ENCODE data around the gene PARD3B.

PARD3B gene

GRCh38 chr2:205366336-205367060 lies 821.2 kb downstream of the PARD3B start:
- no peak for FAIRE-seq

DNA sequence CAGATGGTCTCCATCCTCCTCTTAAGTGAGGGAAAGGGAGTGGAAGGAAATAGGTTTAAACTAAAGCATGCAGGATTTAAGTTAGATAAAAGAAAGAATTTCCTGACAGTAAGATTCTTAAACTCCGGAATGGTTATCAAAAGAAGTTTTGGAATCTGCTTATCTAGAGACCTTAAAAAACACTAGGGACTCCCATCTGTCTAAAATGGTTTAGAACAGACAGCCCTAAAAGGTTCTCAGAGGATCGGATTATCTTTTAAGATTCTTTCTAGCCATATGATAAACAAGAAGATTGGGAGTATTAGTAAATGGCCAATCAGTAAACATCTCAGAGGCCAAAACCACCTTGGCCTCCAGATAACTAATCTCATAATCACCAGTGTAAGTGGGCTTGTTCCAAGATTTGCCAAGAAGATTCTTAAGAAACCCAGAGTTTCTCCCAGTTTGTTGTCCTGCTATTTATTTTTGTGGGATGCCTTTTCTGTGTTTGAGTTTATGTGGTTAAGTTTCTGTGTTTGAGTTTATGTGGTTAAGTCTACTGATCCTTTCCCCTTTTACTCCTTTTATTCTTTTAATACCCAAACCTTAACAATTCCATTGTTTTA lies 822.2 kb downstream of the PARD3B start:
- no peak for DNase-seq (ENCODE audit: insufficient read length)
- no peak for TF ChIP-seq POLR2A (IDR thresholded peaks at IDR 0.05; ENCODE audit: low read depth, low read length)
- TF ChIP-seq TAF1 (IDR thresholded peaks at IDR 0.05; ENCODE audit: borderline replicate concordance, low read depth, low read length): no peak
- no peak for TF ChIP-seq POLR2AphosphoS5 (IDR thresholded peaks at IDR 0.05; ENCODE audit: low read depth, low read length)
- no peak for FAIRE-seq

More at GRCh38 chr2:205366336-205367060, 821.2 kb downstream of the PARD3B start:
- no peak for DNase-seq (ENCODE audit: insufficient read length)
- TF ChIP-seq TAF1 (IDR thresholded peaks at IDR 0.05; ENCODE audit: borderline replicate concordance, low read depth, low read length): no peak
- no peak for TF ChIP-seq POLR2AphosphoS5 (IDR thresholded peaks at IDR 0.05; ENCODE audit: low read depth, low read length)
- no peak for TF ChIP-seq POLR2A (IDR thresholded peaks at IDR 0.05; ENCODE audit: low read depth, low read length)

GRCh38 chr2:205369813-205370212 lies 824.5 kb downstream of the PARD3B start:
- TF ChIP-seq POLR2AphosphoS5 (IDR thresholded peaks at IDR 0.05; ENCODE audit: low read depth, low read length) (no peak), POLR2A (IDR thresholded peaks at IDR 0.05; ENCODE audit: low read depth, low read length) (no peak), TAF1 (IDR thresholded peaks at IDR 0.05; ENCODE audit: borderline replicate concordance, low read depth, low read length) (no peak)
- FAIRE-seq: no peak
- DNase-seq (ENCODE audit: insufficient read length): no peak

DNA sequence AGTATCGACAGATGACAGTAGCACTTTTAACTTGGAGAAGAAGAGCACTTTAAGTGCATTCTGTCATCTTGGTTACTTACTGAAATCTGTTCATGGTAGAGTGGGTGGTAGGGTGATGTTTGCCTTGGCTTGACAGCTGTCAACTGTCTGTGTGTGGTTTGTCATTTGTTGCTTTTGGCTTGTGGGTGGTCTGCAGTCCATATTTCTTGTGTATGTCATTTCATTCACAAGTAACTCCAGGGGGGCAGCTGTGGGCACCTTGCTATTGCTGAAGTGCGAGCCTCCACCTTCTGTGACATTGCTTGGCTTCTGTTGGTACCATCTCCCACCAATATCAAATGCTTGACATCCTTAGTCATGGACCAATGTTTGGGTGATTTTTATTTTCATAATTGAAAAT lies 825.5 kb downstream of the PARD3B start:
- FAIRE-seq: no peak
- TF ChIP-seq POLR2AphosphoS5 (IDR thresholded peaks at IDR 0.05; ENCODE audit: low read depth, low read length): no peak
- TF ChIP-seq TAF1 (IDR thresholded peaks at IDR 0.05; ENCODE audit: borderline replicate concordance, low read depth, low read length): no peak
- TF ChIP-seq POLR2A (IDR thresholded peaks at IDR 0.05; ENCODE audit: low read depth, low read length): no peak
- no peak for DNase-seq (ENCODE audit: insufficient read length)

- no peak for DNase-seq (ENCODE audit: insufficient read length)
- FAIRE-seq: no peak
- TF ChIP-seq TAF1 (IDR thresholded peaks at IDR 0.05; ENCODE audit: borderline replicate concordance, low read depth, low read length): no peak
- TF ChIP-seq POLR2A (IDR thresholded peaks at IDR 0.05; ENCODE audit: low read depth, low read length): no peak
- no peak for TF ChIP-seq POLR2AphosphoS5 (IDR thresholded peaks at IDR 0.05; ENCODE audit: low read depth, low read length)
These were observed 826.9 kb downstream of the PARD3B start for GRCh38 chr2:205372141-205372540.

GRCh38 chr2:205375461-205376448 lies 830.5 kb downstream of the PARD3B start:
- TF ChIP-seq POLR2A (IDR thresholded peaks at IDR 0.05; ENCODE audit: low read depth, low read length) (no peak), TAF1 (IDR thresholded peaks at IDR 0.05; ENCODE audit: borderline replicate concordance, low read depth, low read length) (no peak), POLR2AphosphoS5 (IDR thresholded peaks at IDR 0.05; ENCODE audit: low read depth, low read length) (no peak)
- no peak for DNase-seq (ENCODE audit: insufficient read length)
- no peak for FAIRE-seq

DNA sequence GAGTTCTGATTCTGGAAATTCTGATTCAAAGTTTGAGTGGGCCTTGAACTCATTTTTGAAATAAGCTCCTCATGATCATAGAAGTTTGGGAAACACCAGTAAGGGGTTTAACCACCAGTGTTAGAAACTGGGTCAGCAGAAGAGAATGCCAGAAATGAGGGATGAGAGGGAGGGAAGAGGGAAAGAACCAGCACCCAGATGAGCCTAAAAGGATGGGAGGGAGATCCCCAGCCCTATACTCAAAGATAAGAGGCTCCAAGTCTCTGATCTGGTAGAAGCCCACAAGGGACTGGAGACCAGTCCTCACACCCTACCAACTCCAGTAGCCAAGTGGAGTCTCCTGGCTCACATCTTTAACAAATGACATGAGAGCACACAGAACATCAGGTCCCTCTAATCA lies 832.0 kb downstream of the PARD3B start:
- FAIRE-seq (no peak), DNase-seq (ENCODE audit: insufficient read length) (no peak)
- TF ChIP-seq POLR2A (IDR thresholded peaks at IDR 0.05; ENCODE audit: low read depth, low read length) (no peak), TAF1 (IDR thresholded peaks at IDR 0.05; ENCODE audit: borderline replicate concordance, low read depth, low read length) (no peak), POLR2AphosphoS5 (IDR thresholded peaks at IDR 0.05; ENCODE audit: low read depth, low read length) (no peak)

- TF ChIP-seq POLR2AphosphoS5 (IDR thresholded peaks at IDR 0.05; ENCODE audit: low read depth, low read length) (no peak), TAF1 (IDR thresholded peaks at IDR 0.05; ENCODE audit: borderline replicate concordance, low read depth, low read length) (no peak), POLR2A (IDR thresholded peaks at IDR 0.05; ENCODE audit: low read depth, low read length) (no peak)
- FAIRE-seq: no peak
- DNase-seq (ENCODE audit: insufficient read length): no peak
These were observed 838.3 kb downstream of the PARD3B start for GRCh38 chr2:205383601-205384000.

- no peak for TF ChIP-seq TAF1 (IDR thresholded peaks at IDR 0.05; ENCODE audit: borderline replicate concordance, low read depth, low read length)
- TF ChIP-seq POLR2AphosphoS5 (IDR thresholded peaks at IDR 0.05; ENCODE audit: low read depth, low read length): no peak
- TF ChIP-seq POLR2A (IDR thresholded peaks at IDR 0.05; ENCODE audit: low read depth, low read length): no peak
- DNase-seq (ENCODE audit: insufficient read length) (no peak), FAIRE-seq (no peak)
These were observed 840.8 kb downstream of the PARD3B start for GRCh38 chr2:205386109-205386508.

- TF ChIP-seq TAF1 (IDR thresholded peaks at IDR 0.05; ENCODE audit: borderline replicate concordance, low read depth, low read length): no peak
- DNase-seq (ENCODE audit: insufficient read length) (no peak), FAIRE-seq (no peak)
These were observed 842.2 kb downstream of the PARD3B start for GRCh38 chr2:205387350-205388055.

- TF ChIP-seq POLR2AphosphoS5 (IDR thresholded peaks at IDR 0.05; ENCODE audit: low read depth, low read length): no peak
- no peak for TF ChIP-seq TAF1 (IDR thresholded peaks at IDR 0.05; ENCODE audit: borderline replicate concordance, low read depth, low read length)
- no peak for TF ChIP-seq POLR2A (IDR thresholded peaks at IDR 0.05; ENCODE audit: low read depth, low read length)
- FAIRE-seq (no peak), DNase-seq (ENCODE audit: insufficient read length) (no peak)
These were observed 845.6 kb downstream of the PARD3B start for GRCh38 chr2:205390866-205391265.

Data from GM12892 (cell line).